Cerebellar nuclear complex (tissue), 1 donor: ENCODE results near the gene PIM3.
"Not testable (repeated sequence)": the region's sequence is repeated elsewhere in the genome, so short reads cannot be mapped to it uniquely, and the experiment has no call there.

Experiments used
- DNase-seq, 2 experiments: peaks; one replicate each; lab custom pipeline; 2025; lab: John Stamatoyannopoulos, UW

Gene PIM3

DNA sequence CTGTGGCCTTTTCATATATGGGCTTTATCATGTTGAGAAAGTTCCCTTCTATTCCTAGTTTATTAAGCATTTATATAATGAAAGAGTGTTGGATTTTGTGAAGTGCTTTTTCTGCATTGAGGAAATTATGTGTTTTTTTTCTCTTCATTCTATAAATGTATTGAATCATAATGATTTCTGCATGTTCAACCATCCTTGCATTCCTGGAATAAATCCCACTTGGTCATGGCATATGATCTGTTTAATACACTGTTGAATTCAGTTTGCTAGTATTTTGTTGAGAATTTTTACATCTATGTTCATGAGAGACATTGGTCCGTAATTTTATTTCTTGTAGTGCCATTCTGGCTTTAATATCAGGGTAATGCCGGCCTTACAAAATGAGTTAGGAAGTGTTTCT lies 25.8 kb downstream of the PIM3 start:
- DNase-seq, result no peak

GRCh38 chr22:49989826-49990225 lies 29.3 kb downstream of the PIM3 start:
- DNase-seq, result not testable (repeated sequence)

DNA sequence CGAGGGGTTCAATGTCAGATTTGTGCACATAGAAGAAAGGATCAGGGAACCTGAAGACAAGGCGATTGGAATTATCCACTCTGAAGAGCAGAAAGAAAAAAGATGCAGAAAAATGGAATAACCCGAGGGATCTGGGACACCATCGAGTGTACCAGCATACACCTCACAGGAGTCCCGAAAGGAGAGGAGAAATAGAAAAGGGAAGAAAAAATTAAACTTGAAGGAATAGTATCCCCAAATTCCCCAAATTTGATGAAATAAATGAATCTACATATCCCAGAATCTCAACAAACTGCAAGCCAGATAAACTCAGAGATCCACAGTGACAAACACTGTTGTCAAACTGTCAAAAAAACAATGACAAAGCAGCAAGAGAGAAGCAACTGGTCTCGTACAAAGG lies 30.6 kb downstream of the PIM3 start:
- DNase-seq, result no peak

- DNase-seq, result no peak
Measured at GRCh38 chr22:49991907-49992533, 31.4 kb downstream of the PIM3 start.

GRCh38 chr22:49992921-49993648 lies 32.5 kb downstream of the PIM3 start:
- DNase-seq, result no peak

DNA sequence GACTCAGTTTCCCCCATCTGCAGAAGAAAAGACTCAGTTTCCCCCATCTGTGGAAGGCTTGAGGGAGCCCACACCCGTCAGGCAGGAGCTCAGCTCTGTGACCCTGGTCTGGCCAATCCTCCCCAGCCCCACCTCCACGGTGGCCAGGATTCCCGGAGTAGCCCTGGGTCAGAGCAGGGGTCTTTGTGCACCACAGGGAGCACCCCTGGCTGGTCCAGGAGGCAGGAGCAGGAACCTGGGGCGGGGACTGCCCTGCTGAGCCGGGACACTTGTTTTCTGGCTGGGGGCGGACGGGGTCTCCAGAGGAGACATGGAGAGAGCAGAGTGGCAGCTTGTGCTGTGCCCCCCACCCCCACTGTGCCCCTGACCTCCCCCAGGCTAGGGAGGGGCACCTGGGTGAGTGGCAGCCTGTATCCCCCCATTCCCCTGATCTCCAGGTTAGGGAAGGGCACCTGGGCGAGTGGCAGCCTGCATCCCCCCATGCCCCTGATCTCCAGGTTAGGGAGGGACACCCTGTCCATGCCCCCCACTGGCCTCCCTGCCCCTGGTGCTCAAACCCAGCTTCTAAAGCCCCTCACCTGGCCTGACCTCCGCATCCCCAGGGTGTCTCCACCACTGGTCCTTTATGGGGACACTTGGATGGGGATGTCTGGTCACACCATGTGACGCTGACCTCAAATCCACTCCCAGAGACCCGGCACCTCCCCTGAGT lies 33.2 kb downstream of the PIM3 start:
- no peak for DNase-seq

- no peak for DNase-seq
Measured at GRCh38 chr22:49994361-49995040, 33.9 kb downstream of the PIM3 start.

DNA sequence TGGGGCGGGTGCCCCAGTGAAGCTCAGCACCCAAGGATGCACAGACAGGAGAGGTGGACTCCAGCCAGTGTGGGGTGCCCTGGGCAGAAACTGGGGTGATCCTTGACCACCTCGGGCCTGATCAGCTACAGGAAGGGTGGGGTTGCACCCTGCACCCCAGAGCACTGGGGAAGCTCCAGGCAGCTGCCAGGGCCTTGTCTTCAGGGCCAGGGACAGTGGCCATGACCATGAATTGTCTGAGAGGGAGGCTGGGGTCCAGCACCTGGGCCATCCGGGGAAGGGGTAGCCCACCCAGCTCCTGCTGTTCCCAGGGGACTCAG lies 34.4 kb downstream of the PIM3 start:
- DNase-seq, result no peak

GRCh38 chr22:49995361-49996118 lies 35.0 kb downstream of the PIM3 start:
- no peak for DNase-seq

GRCh38 chr22:49996119-49996517 lies 35.5 kb downstream of the PIM3 start:
- no peak for DNase-seq

- DNase-seq, result no peak
Measured at GRCh38 chr22:49996518-49997250, 36.1 kb downstream of the PIM3 start.

- no peak for DNase-seq
Measured at GRCh38 chr22:49997251-49997599, 36.7 kb downstream of the PIM3 start.

DNA sequence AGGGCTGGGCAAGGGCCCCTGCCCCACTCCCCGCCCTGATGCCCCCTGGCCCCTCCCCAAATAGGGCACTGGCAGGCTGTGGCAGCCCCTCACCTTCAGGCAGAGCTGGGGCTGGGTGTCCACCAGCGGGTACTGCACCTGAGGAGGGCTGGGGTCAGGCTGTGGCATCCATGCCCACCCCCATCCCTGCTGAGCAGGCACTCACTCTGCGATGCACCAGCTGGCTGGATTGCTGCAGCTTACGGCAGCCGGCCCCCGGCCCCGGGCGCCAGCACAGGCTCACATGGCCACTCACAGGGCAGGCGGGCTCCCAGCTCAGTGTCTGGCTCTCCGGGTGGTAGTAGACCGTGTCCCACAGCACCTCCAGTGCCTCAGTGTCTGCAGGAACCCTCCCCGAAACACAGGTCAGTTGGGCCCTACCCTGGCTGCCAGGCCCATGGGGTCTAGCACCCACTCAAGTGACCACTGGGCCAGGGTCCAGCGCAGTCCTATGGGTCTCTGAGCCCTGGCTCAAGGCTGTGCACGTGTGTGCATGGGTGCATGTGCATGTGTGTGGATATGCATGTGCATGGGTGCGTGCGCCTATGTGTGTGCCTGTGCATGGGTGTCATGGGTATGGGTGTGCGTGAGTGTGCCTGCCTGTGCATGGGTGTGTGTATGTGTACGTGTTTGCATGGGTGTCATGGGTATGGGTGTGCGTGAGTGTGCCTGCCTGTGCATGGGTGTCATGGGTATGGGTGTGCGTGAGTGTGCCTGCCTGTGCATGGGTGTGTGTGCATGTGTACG lies 37.6 kb downstream of the PIM3 start:
- DNase-seq, result no peak

DNA sequence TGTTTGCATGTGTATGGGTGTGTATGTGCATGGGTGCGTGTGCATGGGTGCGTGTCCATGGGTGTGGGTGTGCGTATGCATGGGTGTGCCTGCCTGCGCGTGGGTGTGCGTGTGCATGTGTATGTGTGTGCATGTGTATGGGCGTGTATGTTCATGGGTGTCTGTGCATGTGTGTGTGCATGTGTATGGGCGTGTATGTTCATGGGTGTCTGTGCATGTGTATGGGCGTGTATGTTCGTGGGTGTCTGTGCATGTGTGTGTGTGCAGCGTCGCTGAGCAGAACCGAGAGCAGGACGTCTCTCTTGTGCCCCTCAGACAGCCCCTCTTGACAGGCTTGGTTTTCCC lies 38.1 kb downstream of the PIM3 start:
- DNase-seq, result no peak

DNA sequence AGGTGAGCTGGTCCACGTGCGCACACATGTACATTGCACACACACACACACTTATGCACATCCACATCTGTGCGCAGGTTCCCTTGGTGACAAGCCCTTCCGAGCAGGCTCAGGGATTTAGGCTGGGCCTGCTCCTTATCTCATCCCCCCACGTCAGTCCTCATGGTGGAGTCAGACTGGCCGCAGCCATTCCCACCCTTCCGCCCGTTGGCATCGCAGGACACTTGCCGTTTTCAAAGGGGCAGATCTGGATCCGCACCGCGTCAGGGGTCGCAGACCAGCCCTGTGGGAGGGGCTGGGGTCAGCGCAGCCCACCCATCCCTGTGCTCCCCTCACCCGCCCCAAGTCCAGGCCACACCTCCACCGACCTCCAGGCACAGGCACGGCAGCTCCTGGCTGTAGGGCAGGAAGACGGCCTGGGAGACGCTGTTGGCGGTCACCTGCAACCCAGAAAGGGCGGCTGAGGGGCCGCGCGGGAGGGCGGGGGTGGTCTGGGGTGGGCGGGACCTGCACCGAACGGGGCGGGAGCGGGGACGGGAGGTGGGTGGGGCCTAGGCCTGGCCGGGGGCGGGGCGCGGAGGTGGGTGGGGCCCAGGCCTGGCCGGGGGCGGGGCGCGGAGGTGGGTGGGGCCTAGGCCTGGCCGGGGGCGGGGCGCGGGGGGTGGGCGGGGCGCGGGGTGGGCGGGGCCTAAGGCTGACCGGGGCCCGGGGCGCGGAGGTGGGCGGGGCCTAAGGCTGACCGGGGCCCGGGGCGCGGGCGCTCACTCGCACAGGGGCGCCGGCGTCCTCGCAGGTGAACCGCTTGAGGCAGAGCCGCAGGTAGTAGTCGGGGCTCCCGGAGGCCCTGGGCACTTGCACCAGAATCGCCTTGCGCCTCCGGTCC lies 38.7 kb downstream of the PIM3 start:
- no peak for DNase-seq

DNA sequence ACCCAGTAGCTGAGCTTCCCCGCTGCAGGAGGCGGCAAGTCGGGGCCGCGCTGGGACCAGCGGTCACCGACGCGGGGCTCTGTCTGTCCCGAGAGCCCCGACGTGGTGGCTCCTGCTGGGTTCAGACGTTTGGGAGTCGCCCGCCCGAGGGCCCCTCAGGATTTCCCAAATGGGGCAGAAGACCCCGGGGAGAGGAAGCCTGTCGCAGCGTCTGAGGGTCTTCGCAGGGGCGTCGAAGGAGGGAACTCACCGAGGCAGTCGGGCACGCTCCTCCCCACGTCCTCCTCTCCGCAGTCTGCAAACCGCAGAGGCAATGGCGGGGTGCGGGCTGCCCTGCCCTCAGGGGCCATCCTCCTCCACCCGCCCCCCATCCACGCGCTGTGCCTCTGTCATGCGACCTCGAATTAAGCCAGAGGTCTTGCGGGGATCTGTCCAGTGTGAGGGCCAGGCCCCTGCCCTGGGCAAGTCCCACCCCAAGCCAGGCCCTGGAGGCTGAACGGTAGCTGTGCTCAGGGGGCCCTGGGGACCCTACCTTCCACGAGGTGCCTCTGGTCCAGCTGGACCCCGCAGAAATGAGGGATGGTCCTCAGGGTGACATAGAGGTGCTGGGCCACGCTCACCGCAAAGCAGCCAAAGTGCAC lies 39.5 kb downstream of the PIM3 start:
- DNase-seq, result no peak

DNA sequence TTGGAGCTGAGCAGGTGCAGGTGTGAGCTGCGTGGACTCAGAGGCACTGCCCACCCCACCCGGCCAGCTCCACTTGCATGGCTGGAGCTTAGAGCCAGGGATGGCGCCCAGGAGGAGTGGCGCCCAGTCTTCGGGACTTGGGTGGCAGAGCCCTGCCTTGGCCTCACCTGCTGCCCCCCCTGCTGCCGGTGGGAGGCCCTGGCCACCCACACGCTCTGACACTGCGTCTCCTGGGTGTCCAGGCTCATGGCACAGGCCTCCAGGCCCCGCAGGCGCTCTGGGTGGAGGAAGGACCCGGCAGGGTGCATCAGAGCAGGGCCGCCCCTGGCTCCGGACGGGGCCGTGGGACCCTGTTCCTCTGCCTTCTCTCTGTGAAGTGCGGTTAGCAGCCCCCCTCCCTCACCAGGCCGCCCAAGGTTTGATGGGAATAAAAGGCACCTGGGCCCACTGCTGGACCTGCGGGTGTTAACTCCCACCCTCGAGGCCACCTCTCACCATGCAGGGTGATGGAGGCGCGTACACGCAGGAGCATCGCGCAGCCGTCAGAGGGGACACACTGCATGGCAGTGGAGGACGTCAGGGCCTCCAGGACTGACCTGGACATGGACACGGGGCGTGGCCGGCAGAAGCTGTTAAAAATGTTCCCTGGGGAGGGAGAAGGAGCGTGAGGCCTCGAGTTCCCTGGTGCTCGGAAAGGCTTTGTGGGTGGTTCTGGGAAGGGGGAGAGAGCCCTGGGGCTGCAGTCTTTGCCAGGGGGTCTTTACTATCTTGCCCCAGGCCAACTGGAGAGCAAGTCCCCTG lies 40.2 kb downstream of the PIM3 start:
- DNase-seq, result no peak
